ENCODE data around the gene SLC6A19.

The SLC6A19 gene

GRCh38 chr5:1262381-1262780 is 61.0 kb downstream of the SLC6A19 start (continued):
- TF ChIP-seq, protein P1, sequence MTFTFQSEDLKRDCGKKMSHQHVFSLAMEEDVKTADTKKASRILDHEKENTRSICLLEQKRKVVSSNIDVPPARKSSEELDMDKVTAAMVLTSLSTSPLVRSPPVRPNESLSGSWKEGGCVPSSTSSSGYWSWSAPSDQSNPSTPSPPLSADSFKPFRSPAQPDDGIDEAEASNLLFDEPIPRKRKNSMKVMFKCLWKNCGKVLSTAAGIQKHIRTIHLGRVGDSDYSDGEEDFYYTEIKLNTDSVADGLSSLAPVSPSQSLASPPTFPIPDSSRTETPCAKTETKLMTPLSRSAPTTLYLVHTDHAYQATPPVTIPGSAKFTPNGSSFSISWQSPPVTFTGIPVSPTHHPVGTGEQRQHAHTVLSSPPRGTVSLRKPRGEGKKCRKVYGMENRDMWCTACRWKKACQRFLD (tag by site-specific recombination; IDR thresholded peaks at IDR 0.05), result no peak
- TF ChIP-seq WT1 (tag by site-specific recombination; IDR thresholded peaks at IDR 0.05) (no peak), ZNF610 (tag by site-specific recombination; IDR thresholded peaks at IDR 0.05; ENCODE audit: borderline replicate concordance) (no peak), ZBTB21 (tag by site-specific recombination; IDR thresholded peaks at IDR 0.05) (no peak), ZNF624 (tag by site-specific recombination; IDR thresholded peaks at IDR 0.05) (no peak), ZNF791 (tag by site-specific recombination; IDR thresholded peaks at IDR 0.05) (no peak), IKZF3 (tag by site-specific recombination; IDR thresholded peaks at IDR 0.05) (no peak)

DNA sequence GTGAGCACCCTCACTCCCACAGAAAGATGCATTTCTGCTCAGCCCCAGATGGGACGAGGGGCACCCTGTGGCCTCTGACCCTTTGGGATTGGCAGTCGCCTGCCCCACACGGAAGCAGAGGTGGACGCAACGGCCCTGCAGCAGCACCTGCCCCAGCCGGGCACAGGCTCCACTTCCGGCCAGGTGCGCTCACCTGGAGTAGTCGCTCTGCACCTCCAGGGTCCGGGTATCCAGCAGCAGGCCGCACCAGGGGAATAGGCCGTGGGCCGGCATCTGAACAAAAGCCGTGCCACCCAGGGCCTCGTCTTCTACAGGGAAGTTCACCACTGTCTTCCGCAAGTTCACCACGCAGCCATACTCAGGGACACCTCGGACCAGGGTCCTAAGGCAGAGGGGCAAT is 62.8 kb downstream of the SLC6A19 start:
- Histone ChIP-seq H3K36me3 (ENCODE audit: control insufficient read depth in 2 of 2, insufficient read depth in 1 of 2, low read length in 2 of 2) (no peaks in the 10 kb centered on the region), H3K9me3 (ENCODE audit: control insufficient read depth, insufficient read depth, low read depth, low read length) (no peaks in the 10 kb centered on the region), H3K4me1 (ENCODE audit: control insufficient read depth, insufficient read depth, low read length) (no peaks in the 10 kb centered on the region), H3K4me3 (ENCODE audit: low read depth, low read length) (no peak overlapping the region), H3K27ac (ENCODE audit: extremely low read depth, low read depth, low read length) (no peak overlapping the region)
- CTCF ChIA-PET, result no interaction called here
- POLR2A ChIA-PET, result no interaction called here
- TF ChIP-seq ZNF280D (tag by site-specific recombination; IDR thresholded peaks at IDR 0.05) (no peak), GLIS1 (tag by site-specific recombination; IDR thresholded peaks at IDR 0.05) (no peak), PRDM1 (tag by site-specific recombination; IDR thresholded peaks at IDR 0.05) (no peak)

DNA sequence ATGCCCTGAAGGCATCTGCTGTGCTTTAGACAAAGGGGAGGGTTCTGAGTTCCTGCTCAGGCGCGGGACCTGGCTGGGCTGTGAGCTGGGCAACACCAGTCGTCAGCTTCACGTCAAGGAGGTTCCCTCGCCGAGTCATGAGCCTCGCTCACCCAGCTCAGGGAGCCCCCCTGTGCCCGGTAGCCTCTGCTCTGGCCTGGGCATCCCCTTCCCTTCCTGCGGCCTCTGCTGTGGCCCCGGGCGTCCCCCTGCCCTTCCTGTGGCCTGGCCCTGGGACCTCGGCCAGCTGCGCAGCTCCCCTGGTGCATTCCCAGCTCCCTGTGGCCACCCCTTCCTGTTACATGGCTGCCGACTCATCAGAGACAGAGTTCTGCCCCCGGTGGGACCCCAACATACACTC is 63.6 kb downstream of the SLC6A19 start:
- ChIA-PET CTCF (no interaction called here), POLR2A (no interaction called here)
- Histone ChIP-seq H3K36me3 (ENCODE audit: control insufficient read depth in 2 of 2, insufficient read depth in 1 of 2, low read length in 2 of 2) (no peaks in the 10 kb centered on the region), H3K4me3 (ENCODE audit: low read depth, low read length) (no peak overlapping the region), H3K9me3 (ENCODE audit: control insufficient read depth, insufficient read depth, low read depth, low read length) (no peaks in the 10 kb centered on the region), H3K4me1 (ENCODE audit: control insufficient read depth, insufficient read depth, low read length) (no peaks in the 10 kb centered on the region), H3K27ac (ENCODE audit: extremely low read depth, low read depth, low read length) (no peak overlapping the region)
- TF ChIP-seq ZBTB26 (tag by site-specific recombination; optimal IDR thresholded peaks at IDR 0.05) (no peak), ZNF514 (tag by site-specific recombination; IDR thresholded peaks at IDR 0.05) (no peak), ZNF266 (tag by site-specific recombination; IDR thresholded peaks at IDR 0.05; ENCODE audit: low read depth) (no peak), CTCF (tag by site-specific recombination; IDR thresholded peaks at IDR 0.05) (no peak), SALL2 (tag by site-specific recombination; IDR thresholded peaks at IDR 0.05; ENCODE audit: borderline replicate concordance) (no peak), ZNF274 (IDR thresholded peaks at IDR 0.05; ENCODE audit: low read length) (no peak), ZNF274 (tag by site-specific recombination; IDR thresholded peaks at IDR 0.05; ENCODE audit: borderline replicate concordance) (no peak), SETDB1 (IDR thresholded peaks at IDR 0.05; ENCODE audit: insufficient read length, low read length) (no peak), ZNF549 (tag by site-specific recombination; IDR thresholded peaks at IDR 0.05) (no peak), ZNF169 (tag by site-specific recombination; IDR thresholded peaks at IDR 0.05) (no peak), KLF9 (tag by site-specific recombination; IDR thresholded peaks at IDR 0.05; ENCODE audit: low read depth) (no peak), ZNF394 (tag by site-specific recombination; IDR thresholded peaks at IDR 0.05; ENCODE audit: borderline replicate concordance) (no peak), ZNF354C (tag by site-specific recombination; IDR thresholded peaks at IDR 0.05; ENCODE audit: borderline replicate concordance, low read depth) (no peak), ZNF239 (tag by site-specific recombination; IDR thresholded peaks at IDR 0.05) (no peak), ZFP41 (tag by site-specific recombination; IDR thresholded peaks at IDR 0.05; ENCODE audit: borderline replicate concordance) (no peak)
- TF ChIP-seq, protein P2, sequence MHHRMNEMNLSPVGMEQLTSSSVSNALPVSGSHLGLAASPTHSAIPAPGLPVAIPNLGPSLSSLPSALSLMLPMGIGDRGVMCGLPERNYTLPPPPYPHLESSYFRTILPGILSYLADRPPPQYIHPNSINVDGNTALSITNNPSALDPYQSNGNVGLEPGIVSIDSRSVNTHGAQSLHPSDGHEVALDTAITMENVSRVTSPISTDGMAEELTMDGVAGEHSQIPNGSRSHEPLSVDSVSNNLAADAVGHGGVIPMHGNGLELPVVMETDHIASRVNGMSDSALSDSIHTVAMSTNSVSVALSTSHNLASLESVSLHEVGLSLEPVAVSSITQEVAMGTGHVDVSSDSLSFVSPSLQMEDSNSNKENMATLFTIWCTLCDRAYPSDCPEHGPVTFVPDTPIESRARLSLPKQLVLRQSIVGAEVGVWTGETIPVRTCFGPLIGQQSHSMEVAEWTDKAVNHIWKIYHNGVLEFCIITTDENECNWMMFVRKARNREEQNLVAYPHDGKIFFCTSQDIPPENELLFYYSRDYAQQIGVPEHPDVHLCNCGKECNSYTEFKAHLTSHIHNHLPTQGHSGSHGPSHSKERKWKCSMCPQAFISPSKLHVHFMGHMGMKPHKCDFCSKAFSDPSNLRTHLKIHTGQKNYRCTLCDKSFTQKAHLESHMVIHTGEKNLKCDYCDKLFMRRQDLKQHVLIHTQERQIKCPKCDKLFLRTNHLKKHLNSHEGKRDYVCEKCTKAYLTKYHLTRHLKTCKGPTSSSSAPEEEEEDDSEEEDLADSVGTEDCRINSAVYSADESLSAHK (tag by site-specific recombination; IDR thresholded peaks at IDR 0.05), result no peak
